Myometrial cell (primary cell): ENCODE measurements around the gene PTN. TPM values are rescaled to one million over a fixed set of nuclear protein-coding genes. Genes with fewer than 3 reads are reported as not detected.

Source experiments
- total RNA-seq: library from RNA; depleted of rRNA; stranded (reverse); fragments of >200 nt; gene quantifications from 2 replicates; pipeline ENCODE4 v1.2.3, GENCODE V29; 2015

Gene PTN
- 15.3 and 19.1 TPM in 2 replicates for total RNA-seq

GRCh38 chr7:137343281-137343841 is at the start of gene PTN:
Gene PTN, minus strand, starts transcription at chr7:137343733. Its CDS starts 88,760 bp downstream, at chr7:137254973.

